Karpas-422 (cell line): ENCODE results near the gene DPEP2NB. TPM values are rescaled to one million over a fixed set of nuclear protein-coding genes. Genes with fewer than 3 reads are reported as not detected.
"Not testable (repeated sequence)": the region's sequence is repeated elsewhere in the genome, so short reads cannot be mapped to it uniquely, and the experiment has no call there.

Experiments
- DNase-seq: peaks from one replicate; pipeline ENCODE4 v3.0.0-alpha.2; 2015
- H2AFZ ChIP-seq: fragments of 200-600 bp; sonication (generic); 2 replicates; pipeline ENCODE4 v1.6.1; 2014; ENCODE audit warnings: antibody characterized with exemption, low read length, mixed read lengths
- H3K27ac ChIP-seq: fragments of 200-600 bp; sonication (generic); 2 replicates; pipeline ENCODE4 v1.5.1; 2014; ENCODE audit warnings: mild to moderate bottlenecking, low read length, moderate library complexity
- H3K27me3 ChIP-seq: fragments of 200-600 bp; sonication (generic); 2 replicates; pipeline ENCODE4 v1.6.1; 2014; ENCODE audit warnings: low read length, mixed read lengths
- H3K36me3 ChIP-seq: fragments of 200-600 bp; sonication (generic); 2 replicates; pipeline ENCODE4 v1.6.1; 2014; ENCODE audit warnings: low read length, mixed read lengths; ENCODE audit not compliant: insufficient read depth
- H3K4me1 ChIP-seq: fragments of 200-600 bp; sonication (generic); 2 replicates; pipeline ENCODE4 v1.6.1; 2014; ENCODE audit warnings: mild to moderate bottlenecking, low read length, mixed read lengths
- H3K4me2 ChIP-seq: fragments of 200-600 bp; sonication (generic); 2 replicates; pipeline ENCODE4 v1.6.1; 2014; ENCODE audit warnings: low read length, low read depth, mild to moderate bottlenecking; ENCODE audit not compliant: poor library complexity, severe bottlenecking
- H3K4me3 ChIP-seq: fragments of 200-600 bp; sonication (generic); 2 replicates; pipeline ENCODE4 v1.5.1; 2014; ENCODE audit warnings: mild to moderate bottlenecking, antibody characterized with exemption, low read length, mixed read lengths
- H3K79me2 ChIP-seq: fragments of 200-600 bp; sonication (generic); 2 replicates; pipeline ENCODE4 v1.6.1; 2014; ENCODE audit warnings: mild to moderate bottlenecking, low read length, mixed read lengths
- H3K9ac ChIP-seq: fragments of 200-600 bp; sonication (generic); 2 replicates; pipeline ENCODE4 v1.6.0; 2014; ENCODE audit warnings: low read length
- H3K9me2 ChIP-seq: fragments of 200-600 bp; sonication (generic), shearing (Covaris generic); replicated peaks from 2 replicates; pipeline ENCODE4 v1.6.0; 2014; ENCODE audit warnings: mild to moderate bottlenecking, low read length, moderate library complexity; ENCODE audit not compliant: insufficient read depth
- H3K9me3 ChIP-seq: fragments of 300-700, 200-600 bp; sonication (generic); 2 replicates; pipeline ENCODE4 v1.6.1; 2014; ENCODE audit warnings: low read length, mixed read lengths
- H4K20me1 ChIP-seq: fragments of 200-600 bp; sonication (generic); 2 replicates; pipeline ENCODE4 v1.6.1; 2014; ENCODE audit warnings: mild to moderate bottlenecking, antibody characterized with exemption, low read length, low read depth; ENCODE audit not compliant: insufficient read depth
- total RNA-seq: library from RNA; depleted of rRNA; stranded (reverse); fragments of >200 nt; shearing (Covaris generic); gene quantifications from 2 replicates; pipeline ENCODE4 v1.2.3, GENCODE V29; 2014; ENCODE audit warnings: low replicate concordance

Gene DPEP2NB
- total RNA-seq, 1 experiment from 2014 or later: not detected

GRCh38 chr16:68028996-68029395, 13.3 kb upstream of the DPEP2NB start:
- Histone ChIP-seq H3K4me2 (no peak overlapping the region), H2AFZ (no peak overlapping the region), H3K27ac (no peak overlapping the region), H4K20me1 (no peaks in the 10 kb centered on the region), H3K4me1 (peaks cover 7% of the 10 kb centered on the region), H3K9me3 (no peaks in the 10 kb centered on the region), H3K9ac (no peak overlapping the region), H3K79me2 (peaks cover 26% of the 10 kb centered on the region), H3K9me2 (no peaks in the 10 kb centered on the region), H3K27me3 (no peaks in the 10 kb centered on the region), H3K36me3 (peaks cover 20% of the 10 kb centered on the region), H3K4me3 (no peak overlapping the region)
- no peak for DNase-seq

- Histone ChIP-seq H3K27me3 (no peaks in the 10 kb centered on the region), H3K4me1 (peaks cover 21% of the 10 kb centered on the region), H3K36me3 (peaks cover 32% of the 10 kb centered on the region), H3K9me2 (no peaks in the 10 kb centered on the region), H3K4me3 (peak within 1 kb of the TSS; percentile 91), H3K79me2 (peaks cover 48% of the 10 kb centered on the region), H3K4me2 (peak within 1 kb of the TSS; percentile 98), H4K20me1 (peaks cover 14% of the 10 kb centered on the region), H2AFZ (peak within 1 kb of the TSS; percentile 45; the same call in 1 of the 2 replicates), H3K27ac (peak within 1 kb of the TSS; percentile 62), H3K9ac (peak within 1 kb of the TSS; percentile 90), H3K9me3 (no peaks in the 10 kb centered on the region)
- DNase-seq: peak; percentile 97
These were observed 7.2 kb upstream of the DPEP2NB start, which contains the start of the genes DDX28 and DUS2 for GRCh38 chr16:68022728-68023537. DDX28 (minus strand) TSS chr16:68023232; CDS start chr16:68023202, 30 bp downstream. DUS2 (plus strand) TSS chr16:68023284; CDS start chr16:68038024, 14,740 bp downstream.

- Histone ChIP-seq H3K79me2 (peaks cover 48% of the 10 kb centered on the region), H3K9me2 (no peaks in the 10 kb centered on the region), H3K4me1 (peaks cover 21% of the 10 kb centered on the region), H2AFZ (no peak overlapping the region), H3K27ac (no peak overlapping the region), H3K9me3 (no peaks in the 10 kb centered on the region), H3K4me2 (peak overlapping the region; percentile 98), H3K27me3 (no peaks in the 10 kb centered on the region), H3K36me3 (peaks cover 26% of the 10 kb centered on the region), H3K9ac (peak overlapping the region; percentile 90), H4K20me1 (peaks cover 14% of the 10 kb centered on the region), H3K4me3 (peak overlapping the region; percentile 91)
- no peak for DNase-seq
These were observed 6.6 kb upstream of the DPEP2NB start for GRCh38 chr16:68022278-68022727.

- Histone ChIP-seq H3K36me3 (peaks cover 23% of the 10 kb centered on the region), H3K9ac (no peak overlapping the region), H3K9me3 (no peaks in the 10 kb centered on the region), H4K20me1 (peaks cover 14% of the 10 kb centered on the region), H3K27me3 (no peaks in the 10 kb centered on the region), H3K4me1 (peaks cover 21% of the 10 kb centered on the region), H3K79me2 (peaks cover 48% of the 10 kb centered on the region), H3K9me2 (no peaks in the 10 kb centered on the region), H3K4me3 (peak overlapping the region; percentile 91; the same call in 1 of the 2 replicates), H3K4me2 (peak overlapping the region; percentile 98), H3K27ac (no peak overlapping the region), H2AFZ (no peak overlapping the region)
- DNase-seq: no peak
These were observed 5.8 kb upstream of the DPEP2NB start for GRCh38 chr16:68021490-68021889.

- Histone ChIP-seq H3K4me3 (no peak overlapping the region), H3K4me1 (peaks cover 16% of the 10 kb centered on the region), H3K27ac (no peak overlapping the region), H3K36me3 (peaks cover 13% of the 10 kb centered on the region; the same call in 1 of the 2 replicates), H3K9me3 (no peaks in the 10 kb centered on the region), H3K27me3 (no peaks in the 10 kb centered on the region), H3K79me2 (peaks cover 31% of the 10 kb centered on the region), H3K4me2 (no peak overlapping the region), H2AFZ (no peak overlapping the region), H3K9ac (no peak overlapping the region), H4K20me1 (peaks cover 14% of the 10 kb centered on the region), H3K9me2 (no peaks in the 10 kb centered on the region)
- DNase-seq: no peak
These were observed 3.5 kb upstream of the DPEP2NB start for GRCh38 chr16:68019167-68019680.

- no peaks in the 10 kb centered on the region for H3K36me3 ChIP-seq
- no peak for DNase-seq
- peak overlapping the region; percentile 81; the same call in 1 of the 2 replicates for H2AFZ ChIP-seq
- H3K79me2 ChIP-seq: no peaks in the 10 kb centered on the region
- H4K20me1 ChIP-seq: no peaks in the 10 kb centered on the region
- no peaks in the 10 kb centered on the region for H3K27me3 ChIP-seq
- H3K9me2 ChIP-seq: no peaks in the 10 kb centered on the region
- H3K9ac ChIP-seq: no peak overlapping the region
- H3K4me3 ChIP-seq: no peak overlapping the region
- no peak overlapping the region for H3K4me2 ChIP-seq
- no peaks in the 10 kb centered on the region for H3K9me3 ChIP-seq
- H3K4me1 ChIP-seq: peaks cover 3% of the 10 kb centered on the region; the same call in 1 of the 2 replicates
- no peak overlapping the region for H3K27ac ChIP-seq
These were observed 2.3 kb downstream of the DPEP2NB start for GRCh38 chr16:68013440-68013839.

- H3K9me2 ChIP-seq, H4K20me1 ChIP-seq: not testable (repeated sequence)
These were observed 5.8 kb downstream of the DPEP2NB start for GRCh38 chr16:68009872-68010271.

GRCh38 chr16:68009157-68009735, 6.5 kb downstream of the DPEP2NB start:
- H2AFZ ChIP-seq: no peak overlapping the region
- H3K4me1 ChIP-seq: peaks cover 9% of the 10 kb centered on the region
- no peaks in the 10 kb centered on the region for H3K9me2 ChIP-seq
- no peak overlapping the region for H3K9ac ChIP-seq
- no peaks in the 10 kb centered on the region for H3K36me3 ChIP-seq
- no peak overlapping the region for H3K27ac ChIP-seq
- no peaks in the 10 kb centered on the region for H3K9me3 ChIP-seq
- no peak for DNase-seq
- no peak overlapping the region for H3K4me3 ChIP-seq
- no peak overlapping the region for H3K4me2 ChIP-seq
- H4K20me1 ChIP-seq: no peaks in the 10 kb centered on the region
- no peaks in the 10 kb centered on the region for H3K27me3 ChIP-seq
- H3K79me2 ChIP-seq: no peaks in the 10 kb centered on the region

More at GRCh38 chr16:68009872-68010271, 5.8 kb downstream of the DPEP2NB start:
- H3K9ac ChIP-seq, H3K79me2 ChIP-seq, H2AFZ ChIP-seq, H3K36me3 ChIP-seq, H3K27me3 ChIP-seq, DNase-seq, H3K9me3 ChIP-seq, H3K4me2 ChIP-seq, H3K4me3 ChIP-seq, H3K27ac ChIP-seq, H3K4me1 ChIP-seq: not testable (repeated sequence)
